ENCODE data around the gene AMBRA1. TPM values are rescaled to one million over a fixed set of nuclear protein-coding genes. Genes with fewer than 3 reads are reported as not detected.

The AMBRA1 gene
- total and polyA plus RNA-seq, 2 donors (not counting 3 experiments of a cell fraction or from before 2014, with no cell fraction given), result 18.4 to 32.4 TPM

GRCh38 chr11:46478196-46478595, 115.6 kb downstream of the AMBRA1 start:
- no peaks in the 10 kb centered on the region for H3K9me3 ChIP-seq (replicated peaks; ENCODE audit: control insufficient read depth, insufficient read depth, low read length)
- DNase-seq (ENCODE audit: low read depth, low spot score) (no peak), FAIRE-seq (no peak)
- H3K27ac ChIP-seq (ENCODE audit: insufficient read depth, low read depth, low read length), result no peak overlapping the region
- POLR2A ChIA-PET, result no interaction called here
- H2AFZ ChIP-seq (ENCODE audit: low read depth, low read length), result no peak overlapping the region
- CTCF ChIA-PET, result interaction anchor here (0.9 to 5.8 kb wide), 4 partner anchors 9 to 51 kb away, joined by 3 to 39 read pairs (median 14); no protein-coding TSS in a partner anchor
- no peaks in the 10 kb centered on the region for H3K27me3 ChIP-seq (ENCODE audit: control insufficient read depth in 2 of 2, insufficient read depth in 2 of 2, low read length in 2 of 2)
- no TSS peak for BruUV-seq (replicated peaks)
- intact Hi-C loops (cut with micrococcal nuclease) (no loop called here), dilution Hi-C loops (cut with MboI; ENCODE audit: extremely low pct_ligation_motif_present, low sequenced_read_pairs) (no loop called here)
- TF ChIP-seq POLR2A (IDR thresholded peaks at IDR 0.05; ENCODE audit: low read depth, low read length), result no peak
- TF ChIP-seq FOS (IDR thresholded peaks at IDR 0.05; ENCODE audit: borderline replicate concordance, insufficient read depth, low read length), result no peak
- TF ChIP-seq EZH2 (IDR thresholded peaks at IDR 0.05; ENCODE audit: borderline replicate concordance, low read depth, low read length, severe bottlenecking), result no peak
- no peak for TF ChIP-seq GATA2 (IDR thresholded peaks at IDR 0.05; ENCODE audit: insufficient read depth, insufficient read length, low read depth, low read length)
- no peak for TF ChIP-seq MAX (IDR thresholded peaks at IDR 0.05; ENCODE audit: insufficient read depth, insufficient read length)
- TF ChIP-seq POLR2AphosphoS5 (IDR thresholded peaks at IDR 0.05; ENCODE audit: insufficient read depth, low read depth, low read length), result no peak
- TF ChIP-seq JUN (IDR thresholded peaks at IDR 0.05; ENCODE audit: borderline replicate concordance, insufficient read depth, insufficient read length, low read depth), result no peak
- no peak for TF ChIP-seq CTCF (IDR thresholded peaks at IDR 0.05; ENCODE audit: extremely low read depth in 1 of 2, insufficient read depth in 1 of 2, low read depth in 1 of 2, low read length in 2 of 2)
- no peak for TF ChIP-seq MYC (IDR thresholded peaks at IDR 0.05; ENCODE audit: low read depth, low read length)
- H3K9ac ChIP-seq (replicated peaks; ENCODE audit: extremely low read depth, insufficient read depth, low read length), result no peak overlapping the region
- peaks cover 0 to 3% of the 10 kb centered on the region in 2 experiments for H3K36me3 ChIP-seq (ENCODE audit: control insufficient read depth in 2 of 2, extremely low read depth in 1 of 2, insufficient read depth in 2 of 2, low read length in 2 of 2)
- no peak overlapping the region for H3K4me3 ChIP-seq (replicated peaks in 1 of 3; ENCODE audit: insufficient read depth in 1 of 3, low read depth in 1 of 3, low read length in 3 of 3)
- no peaks in the 10 kb centered on the region for H3K79me2 ChIP-seq (ENCODE audit: control insufficient read depth, insufficient read depth, low read length)
- no peaks in the 10 kb centered on the region for H3K4me1 ChIP-seq (ENCODE audit: control insufficient read depth, extremely low read depth, insufficient read depth, low read length)
- H3K9me1 ChIP-seq (replicated peaks; ENCODE audit: control insufficient read depth, extremely low read depth, insufficient read depth, low read length), result no peaks in the 10 kb centered on the region
- no peak overlapping the region for H3K4me2 ChIP-seq (ENCODE audit: insufficient read depth, low read length)
- no peaks in the 10 kb centered on the region for H4K20me1 ChIP-seq (replicated peaks; ENCODE audit: control insufficient read depth, extremely low read depth, insufficient read depth, low read length)
